GM18498 (cell line): ENCODE results near the gene TMEM150B.

Experiments used
- ATAC-seq: cut with Tn5 transposase; IDR thresholded peaks from one replicate; pipeline ENCODE4 v1.9.1; 2021; ENCODE audit warnings: mild to moderate bottlenecking, moderate library complexity; ENCODE audit not compliant: unreplicated experiment

Gene TMEM150B

GRCh38 chr19:55308281-55308680 lies 16.9 kb downstream of the TMEM150B start:
- ATAC-seq, result no peak

GRCh38 chr19:55306712-55307111 lies 18.4 kb downstream of the TMEM150B start:
- no peak for ATAC-seq

GRCh38 chr19:55305983-55306562 lies 19.1 kb downstream of the TMEM150B start:
- ATAC-seq, result no peak

- no peak for ATAC-seq
Observed at GRCh38 chr19:55305491-55305890, 19.6 kb downstream of the TMEM150B start.

- ATAC-seq, result no peak
Observed at GRCh38 chr19:55304980-55305379, 20.2 kb downstream of the TMEM150B start.

GRCh38 chr19:55304279-55304978 lies 20.7 kb downstream of the TMEM150B start:
- ATAC-seq, result no peak

GRCh38 chr19:55303477-55303876 lies 21.7 kb downstream of the TMEM150B start:
- no peak for ATAC-seq

GRCh38 chr19:55302318-55302703 lies 22.8 kb downstream of the TMEM150B start:
- ATAC-seq, result no peak

GRCh38 chr19:55301459-55302317 lies 23.5 kb downstream of the TMEM150B start:
- peak; percentile 65 for ATAC-seq

- no peak for ATAC-seq
Observed at GRCh38 chr19:55300886-55301458, 24.2 kb downstream of the TMEM150B start.

GRCh38 chr19:55299991-55300390 lies 25.1 kb downstream of the TMEM150B start:
- ATAC-seq, result no peak

GRCh38 chr19:55297267-55297666 lies 27.9 kb downstream of the TMEM150B start:
- ATAC-seq, result no peak

- ATAC-seq, result no peak
Observed at GRCh38 chr19:55289117-55289796, 35.9 kb downstream of the TMEM150B start.

- no peak for ATAC-seq
Observed at GRCh38 chr19:55287361-55288079, 37.6 kb downstream of the TMEM150B start.

GRCh38 chr19:55285229-55285890 lies 39.8 kb downstream of the TMEM150B start:
- no peak for ATAC-seq

- no peak for ATAC-seq
Observed at GRCh38 chr19:55284405-55285058, 40.6 kb downstream of the TMEM150B start.

GRCh38 chr19:55283548-55284377 lies 41.4 kb downstream of the TMEM150B start, which contains the start of gene BRSK1:
BRSK1 (plus strand) TSS chr19:55283997; CDS start chr19:55284443, 446 bp downstream.
- no peak for ATAC-seq
